SK-N-SH (cell line): ENCODE results near the gene CSRP2.

Experiments used
- FOXJ3 ChIP-seq: sonication (generic); formaldehyde crosslinking; IDR thresholded peaks from 2 replicates; pipeline ENCODE4 v1.5.1; 2020; ENCODE audit warnings: mild to moderate bottlenecking, missing genetic modification reagents
- GATA2 ChIP-seq: sonication (generic); formaldehyde crosslinking; IDR thresholded peaks from 2 replicates; pipeline ENCODE4 v1.5.0; 2020; ENCODE audit warnings: mild to moderate bottlenecking, missing genetic modification reagents
- MEF2A ChIP-seq: IDR thresholded peaks from 2 replicates; pipeline ENCODE4 v1.4.0; 2012; ENCODE audit warnings: low read depth, borderline replicate concordance
- POLR2AphosphoS5 ChIP-seq: IDR thresholded peaks from 2 replicates; pipeline ENCODE4 v1.6.1; 2012; ENCODE audit warnings: low read depth, low read length
- TF ChIP-seq, protein P1 (sequence below): fragments of 200-600 bp; sonication (generic); IDR thresholded peaks from 2 replicates; pipeline ENCODE4 v1.6.1; 2017; ENCODE audit warnings: antibody characterized with exemption, mild to moderate bottlenecking, moderate library complexity

DNA sequence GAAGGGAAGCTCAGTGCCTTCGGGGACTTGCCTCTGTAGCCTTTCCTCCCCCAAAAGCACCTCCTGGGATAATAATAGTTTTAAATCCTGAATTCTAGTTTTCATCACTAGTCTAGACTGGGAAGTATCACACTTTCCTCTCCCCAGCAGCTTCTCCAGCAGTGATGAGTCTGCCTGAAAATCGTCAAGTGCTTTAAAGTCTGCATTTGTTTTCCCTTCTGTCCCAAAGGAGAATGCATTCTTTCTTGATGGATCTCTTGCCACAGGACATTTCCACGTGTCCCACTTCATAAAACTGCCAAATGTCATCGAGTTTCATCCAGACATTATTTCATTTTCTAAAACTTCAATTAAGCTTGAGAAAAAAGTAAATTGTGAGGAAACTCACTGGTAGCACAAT, 15.0 kb downstream of the CSRP2 start:
- no peak for TF ChIP-seq MEF2A
- TF ChIP-seq POLR2AphosphoS5 = no peak
- TF ChIP-seq, protein P1, sequence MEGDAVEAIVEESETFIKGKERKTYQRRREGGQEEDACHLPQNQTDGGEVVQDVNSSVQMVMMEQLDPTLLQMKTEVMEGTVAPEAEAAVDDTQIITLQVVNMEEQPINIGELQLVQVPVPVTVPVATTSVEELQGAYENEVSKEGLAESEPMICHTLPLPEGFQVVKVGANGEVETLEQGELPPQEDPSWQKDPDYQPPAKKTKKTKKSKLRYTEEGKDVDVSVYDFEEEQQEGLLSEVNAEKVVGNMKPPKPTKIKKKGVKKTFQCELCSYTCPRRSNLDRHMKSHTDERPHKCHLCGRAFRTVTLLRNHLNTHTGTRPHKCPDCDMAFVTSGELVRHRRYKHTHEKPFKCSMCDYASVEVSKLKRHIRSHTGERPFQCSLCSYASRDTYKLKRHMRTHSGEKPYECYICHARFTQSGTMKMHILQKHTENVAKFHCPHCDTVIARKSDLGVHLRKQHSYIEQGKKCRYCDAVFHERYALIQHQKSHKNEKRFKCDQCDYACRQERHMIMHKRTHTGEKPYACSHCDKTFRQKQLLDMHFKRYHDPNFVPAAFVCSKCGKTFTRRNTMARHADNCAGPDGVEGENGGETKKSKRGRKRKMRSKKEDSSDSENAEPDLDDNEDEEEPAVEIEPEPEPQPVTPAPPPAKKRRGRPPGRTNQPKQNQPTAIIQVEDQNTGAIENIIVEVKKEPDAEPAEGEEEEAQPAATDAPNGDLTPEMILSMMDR = no peak
- no peak for TF ChIP-seq GATA2 (CRISPR knock-in tag)
- no peak for TF ChIP-seq FOXJ3
